ENCODE results near the gene DNAH9.

The DNAH9 gene

DNA sequence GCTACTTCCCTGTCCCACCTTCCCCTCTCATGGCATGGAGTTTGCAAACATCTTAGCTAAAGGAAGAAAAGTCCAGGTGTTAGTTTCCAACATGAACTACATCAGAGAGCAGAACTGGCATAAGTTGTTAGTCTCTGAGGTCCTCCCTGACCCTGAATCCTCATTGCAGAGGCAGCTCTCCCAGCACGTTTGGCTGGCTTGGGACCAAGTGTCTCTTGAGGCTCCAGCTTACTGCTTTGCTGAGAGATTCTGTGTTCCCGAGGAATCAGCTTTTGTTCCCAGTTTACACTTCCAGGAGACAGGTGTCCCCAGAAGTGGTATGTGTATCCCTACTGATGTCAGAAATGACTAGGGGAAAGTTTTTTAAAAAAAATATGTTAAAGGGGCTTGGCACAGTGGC is 14.7 kb downstream of the DNAH9 start:
- DNase-seq, result no peak

- no peak for DNase-seq
Observed at GRCh38 chr17:11618861-11619566, 20.7 kb downstream of the DNAH9 start.

GRCh38 chr17:11622492-11622891 is 24.2 kb downstream of the DNAH9 start:
- no peak for DNase-seq

GRCh38 chr17:11624976-11625375 is 26.7 kb downstream of the DNAH9 start:
- no peak for DNase-seq

DNA sequence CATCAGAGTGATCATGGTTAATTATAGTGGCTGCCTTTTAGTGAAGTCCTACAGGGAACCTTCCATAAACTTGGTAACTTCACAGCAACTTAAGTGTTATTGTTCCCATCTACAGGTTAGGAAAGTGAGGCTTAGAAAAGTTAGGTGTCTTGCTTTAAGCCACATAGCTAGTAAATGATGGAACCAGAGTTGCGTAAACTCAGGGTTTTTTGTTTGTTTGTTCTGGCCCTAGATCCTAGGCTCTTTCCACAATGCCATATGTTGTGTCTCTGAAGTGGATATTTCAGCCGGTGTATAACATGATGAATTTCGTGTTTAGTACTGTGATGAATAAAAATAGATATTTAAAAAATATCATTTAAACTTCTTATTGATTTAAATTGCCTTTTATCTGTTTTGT is 27.6 kb downstream of the DNAH9 start:
- DNase-seq, result no peak

DNA sequence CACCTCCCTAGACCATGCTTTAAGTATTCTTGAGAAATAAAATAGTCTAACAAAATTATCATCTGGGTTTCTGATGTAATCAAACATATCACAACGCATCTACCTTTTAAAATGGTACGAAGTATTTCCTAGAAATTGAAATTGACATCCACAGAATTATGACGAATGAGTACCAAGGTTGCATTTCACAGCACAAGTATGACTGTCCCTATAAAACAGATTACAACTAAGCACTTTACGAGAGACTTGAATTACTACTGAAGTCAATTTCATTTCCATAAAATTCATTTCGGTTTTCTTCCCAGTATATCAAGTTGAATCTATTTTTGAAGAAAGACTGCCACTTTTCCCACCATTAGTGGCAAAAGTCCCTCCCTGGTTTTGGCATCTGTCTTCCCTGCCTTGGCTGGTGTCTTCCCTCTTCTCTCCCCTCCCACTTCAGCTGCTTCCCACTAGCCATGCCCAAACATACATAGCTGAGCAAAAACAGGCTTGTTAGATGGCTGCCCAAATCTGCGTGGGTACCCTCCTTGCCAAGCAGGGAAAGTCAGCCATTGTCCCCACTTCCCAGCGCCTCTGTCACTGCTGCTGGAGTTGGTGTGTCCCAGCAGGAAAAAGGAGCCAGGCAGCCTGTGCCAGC is 29.2 kb downstream of the DNAH9 start:
- no peak for DNase-seq

- no peak for DNase-seq
Observed at GRCh38 chr17:11628374-11628773, 30.1 kb downstream of the DNAH9 start.

- no peak for DNase-seq
Observed at GRCh38 chr17:11628831-11629230, 30.6 kb downstream of the DNAH9 start.

GRCh38 chr17:11636771-11637170 is 38.5 kb downstream of the DNAH9 start:
- DNase-seq, result no peak

- no peak for DNase-seq
Observed at GRCh38 chr17:11637796-11638195, 39.5 kb downstream of the DNAH9 start.

DNA sequence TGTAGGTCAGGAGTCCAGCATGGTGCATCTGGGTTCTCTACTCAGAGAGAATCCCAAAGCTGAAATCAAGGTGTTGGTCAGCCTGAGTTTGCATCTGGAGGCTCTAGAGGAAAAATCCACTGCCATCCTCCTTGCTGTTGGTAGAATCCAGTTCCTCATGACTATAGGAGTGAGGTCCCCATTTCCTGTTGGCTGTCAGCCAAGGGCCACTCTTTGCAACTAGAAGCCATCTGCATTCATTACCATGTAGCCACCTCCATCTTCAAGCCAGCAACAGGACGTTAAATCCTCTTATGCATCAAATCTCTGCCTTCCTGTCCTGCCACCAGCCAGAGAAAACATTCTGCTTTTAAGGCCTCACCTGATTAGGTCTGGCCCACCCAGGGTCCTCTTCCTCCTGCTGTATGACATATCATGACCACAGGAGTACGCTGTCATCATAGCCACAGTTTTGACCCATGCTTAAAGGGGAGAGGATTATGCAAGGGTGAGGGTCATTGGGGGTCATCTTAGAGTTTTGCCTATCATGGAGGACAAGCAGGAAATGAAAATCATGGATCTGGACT is 40.5 kb downstream of the DNAH9 start:
- no peak for DNase-seq

- no peak for DNase-seq
Observed at GRCh38 chr17:11639736-11640462, 41.6 kb downstream of the DNAH9 start.

DNA sequence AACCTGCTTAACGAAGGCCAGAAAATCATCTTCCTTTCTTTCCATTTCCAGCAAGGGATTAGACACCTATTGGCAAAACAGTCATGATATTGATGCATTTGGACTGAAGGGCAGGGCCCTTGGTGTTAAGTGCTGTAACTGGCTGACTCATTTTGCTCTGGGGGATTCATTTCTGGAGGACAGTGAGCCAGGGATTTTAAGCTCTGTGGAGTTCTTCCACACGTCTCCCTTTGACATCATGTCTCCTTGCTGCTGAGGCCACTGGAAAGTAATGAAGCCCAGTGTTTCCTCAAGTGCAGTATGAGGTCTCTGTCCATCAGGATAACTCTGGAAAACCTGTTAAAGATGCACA is 42.2 kb downstream of the DNAH9 start:
- DNase-seq, result no peak

DNA sequence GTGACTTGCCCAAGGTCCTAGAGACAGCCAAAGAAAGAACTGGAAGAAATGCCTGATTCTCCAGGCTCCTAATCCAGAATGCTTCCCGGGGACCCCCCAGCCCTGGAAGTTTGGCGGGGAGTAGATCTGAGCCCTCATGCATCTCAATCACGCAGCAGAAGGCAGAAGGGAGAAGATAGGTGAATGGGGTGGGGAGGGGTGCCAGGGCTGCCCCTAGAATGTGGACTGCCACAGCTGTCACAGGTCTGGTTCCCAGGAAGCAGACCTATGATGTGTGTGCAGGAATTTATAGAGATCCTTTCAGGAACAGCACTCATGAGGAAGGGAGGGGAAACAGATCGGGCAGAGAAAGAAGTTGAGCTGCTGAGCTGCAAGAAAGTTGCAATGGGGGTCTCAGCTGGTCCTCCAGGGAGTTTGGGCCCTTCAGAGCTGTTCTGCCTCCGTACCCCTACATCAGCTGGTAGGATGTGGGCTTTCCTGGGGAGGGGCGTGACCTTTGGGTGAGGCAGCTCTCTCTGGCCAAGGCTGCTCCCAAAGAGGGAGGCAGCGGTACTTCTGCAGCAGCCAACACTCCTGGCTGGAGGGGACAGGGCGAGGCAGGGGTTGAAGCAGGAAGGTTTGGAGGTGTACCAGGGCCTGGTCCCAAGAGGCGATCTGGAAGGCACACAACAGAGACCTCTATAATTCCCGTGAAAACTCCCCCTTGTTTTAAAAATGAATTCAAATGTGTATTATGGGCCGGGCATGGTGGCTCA is 43.4 kb downstream of the DNAH9 start:
- no peak for DNase-seq

DNA sequence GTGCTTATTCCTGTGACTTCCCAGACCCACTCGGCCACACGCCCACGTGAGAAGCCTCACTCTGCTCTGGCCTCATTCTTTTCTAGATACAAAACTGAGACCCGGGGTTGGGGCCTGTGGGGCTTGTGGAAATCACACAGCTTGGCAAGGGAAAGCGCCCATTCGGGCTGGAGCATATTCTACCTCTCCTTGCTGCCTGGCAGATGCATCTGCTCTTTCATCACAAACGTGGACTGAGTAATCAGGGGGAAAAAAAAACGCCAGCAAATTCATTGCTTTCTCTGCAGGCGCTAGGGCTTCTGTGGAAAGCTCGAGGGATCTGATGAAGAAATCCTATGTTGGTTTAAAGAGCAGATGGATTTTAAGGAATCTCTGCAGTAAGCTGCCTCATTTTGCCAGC is 44.4 kb downstream of the DNAH9 start:
- no peak for DNase-seq

- no peak for DNase-seq
Observed at GRCh38 chr17:11643851-11644250, 45.6 kb downstream of the DNAH9 start.

DNA sequence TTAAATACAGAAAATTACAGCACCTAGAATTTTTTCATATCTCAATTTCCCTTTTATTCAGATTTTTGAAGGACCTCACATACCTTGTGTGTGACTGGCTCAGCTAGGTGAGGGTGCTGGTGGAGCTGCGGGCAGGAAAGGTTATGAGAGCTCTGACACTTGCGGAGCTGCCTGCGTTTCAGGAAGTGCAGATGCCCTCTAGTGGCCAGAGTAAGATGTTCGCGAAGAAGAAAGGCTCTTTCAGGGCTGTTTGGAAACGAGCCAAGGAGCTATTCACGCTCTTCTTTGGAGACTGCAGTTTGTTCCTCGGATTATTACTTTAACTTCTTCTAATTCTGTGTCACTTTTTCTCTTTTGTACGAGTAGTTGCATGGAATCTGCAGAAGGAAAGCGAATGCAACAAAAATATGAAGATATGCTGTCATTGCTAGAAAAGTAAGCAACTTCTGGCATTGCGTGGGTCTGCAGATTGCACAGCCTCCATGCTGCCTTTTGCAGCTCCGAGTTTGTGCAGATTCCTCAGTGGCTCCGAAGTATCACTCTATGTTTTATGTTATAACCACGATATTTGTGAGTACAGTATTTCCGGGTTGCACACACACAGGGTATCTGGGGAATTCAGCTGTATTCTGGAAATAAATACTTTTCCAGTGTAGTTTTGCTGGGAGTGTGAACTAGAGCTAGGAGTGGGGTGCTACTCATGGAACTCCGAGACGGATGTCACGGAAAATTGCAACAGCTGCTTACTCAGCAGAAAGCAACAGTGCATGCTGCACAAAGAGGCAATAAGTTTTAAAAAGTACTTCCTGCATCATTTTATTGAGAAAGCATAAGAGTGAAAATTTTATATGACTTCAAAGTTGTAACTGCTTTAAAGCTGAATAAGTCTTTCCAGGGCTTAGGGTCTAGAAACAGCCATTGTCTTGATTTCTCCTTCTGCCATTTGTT is 46.3 kb downstream of the DNAH9 start:
- peak; percentile 56 for DNase-seq

DNA sequence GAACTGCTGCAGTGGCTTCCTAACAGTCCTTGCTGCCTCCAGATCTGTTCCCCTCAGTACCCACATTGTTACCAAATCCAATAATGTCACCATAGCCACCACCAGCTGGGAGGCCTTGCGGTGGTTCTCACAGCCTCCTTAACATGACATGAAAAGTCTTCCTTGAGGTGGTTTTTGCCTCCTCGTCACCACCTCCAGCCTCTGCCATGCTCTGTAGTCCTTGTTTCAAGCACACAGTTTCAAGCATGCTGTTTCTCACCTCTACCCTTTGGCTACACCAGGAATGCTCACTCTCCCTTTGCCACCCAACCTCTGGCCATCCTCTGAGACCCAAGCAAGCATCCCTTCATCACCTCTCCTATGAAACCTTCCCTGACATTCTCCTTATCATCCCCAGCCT is 47.2 kb downstream of the DNAH9 start:
- no peak for DNase-seq

- no peak for DNase-seq
Observed at GRCh38 chr17:11651089-11651488, 52.8 kb downstream of the DNAH9 start.

- DNase-seq, result no peak
Observed at GRCh38 chr17:11668618-11669017, 70.3 kb downstream of the DNAH9 start.

DNA sequence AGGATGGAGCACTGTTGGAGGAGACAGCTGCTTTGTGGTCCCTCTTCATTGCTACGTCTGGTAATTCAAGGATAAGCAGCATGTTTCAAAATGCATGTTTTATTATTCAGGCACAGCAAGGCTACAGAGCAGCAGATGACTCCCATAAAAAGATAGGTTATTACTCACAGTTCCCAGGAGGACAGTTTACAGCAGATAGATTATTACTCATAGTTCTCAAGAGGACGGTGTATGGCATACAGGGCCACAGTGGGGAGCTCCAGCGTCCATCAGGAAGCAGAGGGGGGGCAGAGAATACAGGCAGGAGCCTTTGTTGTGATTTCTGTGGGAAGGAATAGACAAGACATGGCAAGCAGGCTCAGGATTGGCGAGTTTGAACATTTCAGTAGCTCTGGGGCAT is 72.9 kb downstream of the DNAH9 start:
- DNase-seq, result no peak

- no peak for DNase-seq
Observed at GRCh38 chr17:11682646-11683045, 84.4 kb downstream of the DNAH9 start.
